Central memory CD4-positive, alpha-beta T cell (primary cell): ENCODE measurements around the gene CLEC9A.
"Not testable (repeated sequence)": the region's sequence is repeated elsewhere in the genome, so short reads cannot be mapped to it uniquely, and the experiment has no call there.

Experiments
- DNase-seq: peaks from one replicate; pipeline ENCODE4 v3.0.0; 2022
- total RNA-seq, 3 experiments: gene quantifications; one replicate each; lab custom pipeline; 2026; lab: John Stamatoyannopoulos, UW

CLEC9A gene
- 0 to 0.39 (median 0) reads per million in 3 experiments for total RNA-seq

GRCh38 chr12:10030446-10030845, at the start of gene CLEC9A:
Gene CLEC9A, plus strand, starts transcription at chr12:10030682. Its CDS starts 22,006 bp downstream, at chr12:10052688.
- DNase-seq, result no peak

GRCh38 chr12:9991876-9992275, 38.6 kb upstream of the CLEC9A start:
- no peak for DNase-seq

- no peak for DNase-seq
These were observed 38.2 kb upstream of the CLEC9A start for GRCh38 chr12:9992296-9992695.

GRCh38 chr12:9999016-9999415, 31.5 kb upstream of the CLEC9A start, which contains the start of gene CLEC1B:
Gene CLEC1B, minus strand, starts transcription at chr12:9999121. Its CDS starts 21 bp downstream, at chr12:9999100.
- DNase-seq, result no peak

GRCh38 chr12:10001171-10001776, 29.2 kb upstream of the CLEC9A start:
- DNase-seq, result no peak

- DNase-seq, result no peak
These were observed 17.7 kb upstream of the CLEC9A start for GRCh38 chr12:10012630-10013330.

- no peak for DNase-seq
These were observed 15.0 kb upstream of the CLEC9A start for GRCh38 chr12:10015450-10015849.

GRCh38 chr12:10016881-10017280, 13.6 kb upstream of the CLEC9A start:
- DNase-seq, result no peak

- no peak for DNase-seq
These were observed 12.1 kb upstream of the CLEC9A start for GRCh38 chr12:10018386-10018785.

GRCh38 chr12:10021342-10021741, 9.1 kb upstream of the CLEC9A start:
- no peak for DNase-seq

- DNase-seq, result no peak
These were observed 5.2 kb upstream of the CLEC9A start for GRCh38 chr12:10025236-10025635.

GRCh38 chr12:10026666-10027065, 3.8 kb upstream of the CLEC9A start:
- not testable (repeated sequence) for DNase-seq

GRCh38 chr12:10027311-10027710, 3.2 kb upstream of the CLEC9A start:
- DNase-seq, result no peak

- DNase-seq, result no peak
These were observed 2.8 kb upstream of the CLEC9A start for GRCh38 chr12:10027721-10028120.

GRCh38 chr12:10031321-10031720, 839 bp downstream of the CLEC9A start:
- DNase-seq, result no peak

- no peak for DNase-seq
These were observed 1.3 kb downstream of the CLEC9A start for GRCh38 chr12:10031771-10032175.

- no peak for DNase-seq
These were observed 3.5 kb downstream of the CLEC9A start for GRCh38 chr12:10033783-10034545.

GRCh38 chr12:10042167-10042566, 11.7 kb downstream of the CLEC9A start:
- no peak for DNase-seq

- no peak for DNase-seq
These were observed 18.0 kb downstream of the CLEC9A start for GRCh38 chr12:10048526-10048925.

GRCh38 chr12:10052193-10052913, 21.9 kb downstream of the CLEC9A start:
- DNase-seq, result no peak

GRCh38 chr12:10058387-10058786, 27.9 kb downstream of the CLEC9A start:
- no peak for DNase-seq

GRCh38 chr12:10065241-10065640, 34.8 kb downstream of the CLEC9A start:
- DNase-seq, result no peak

- DNase-seq, result no peak
These were observed 36.8 kb downstream of the CLEC9A start for GRCh38 chr12:10067264-10067663.
